HG03460 (cell line): Measurements from ENCODE around the gene GSK3B.

Experiments
- ATAC-seq: cut with Tn5 transposase; IDR thresholded peaks from one replicate; pipeline ENCODE4 v1.9.1; 2021; ENCODE audit not compliant: unreplicated experiment

GSK3B gene

GRCh38 chr3:120093911-120094775 lies at the start of gene GSK3B:
GSK3B (minus strand) TSS chr3:120094447; CDS start chr3:120093434, 1,013 bp downstream.
- ATAC-seq = peak; percentile 24

GRCh38 chr3:120143676-120144075 lies 49.4 kb upstream of the GSK3B start:
- ATAC-seq = no peak

GRCh38 chr3:120142236-120142635 lies 48.0 kb upstream of the GSK3B start:
- ATAC-seq = no peak

GRCh38 chr3:120140098-120140742 lies 46.0 kb upstream of the GSK3B start:
- no peak for ATAC-seq

- no peak for ATAC-seq
These were observed 44.9 kb upstream of the GSK3B start for GRCh38 chr3:120139140-120139539.

- no peak for ATAC-seq
These were observed 43.3 kb upstream of the GSK3B start for GRCh38 chr3:120137548-120137947.

GRCh38 chr3:120130656-120131055 lies 36.4 kb upstream of the GSK3B start:
- ATAC-seq = no peak

- ATAC-seq = no peak
These were observed 35.7 kb upstream of the GSK3B start for GRCh38 chr3:120129718-120130513.

GRCh38 chr3:120129051-120129450 lies 34.8 kb upstream of the GSK3B start:
- no peak for ATAC-seq

GRCh38 chr3:120125992-120126391 lies 31.7 kb upstream of the GSK3B start:
- ATAC-seq = no peak

- no peak for ATAC-seq
These were observed 25.7 kb upstream of the GSK3B start for GRCh38 chr3:120119846-120120510.

GRCh38 chr3:120114981-120115380 lies 20.7 kb upstream of the GSK3B start:
- no peak for ATAC-seq

- no peak for ATAC-seq
These were observed 20.1 kb upstream of the GSK3B start for GRCh38 chr3:120114376-120114775.

- ATAC-seq = no peak
These were observed 19.2 kb upstream of the GSK3B start for GRCh38 chr3:120113128-120114116.

- no peak for ATAC-seq
These were observed 17.7 kb upstream of the GSK3B start for GRCh38 chr3:120111898-120112297.

- no peak for ATAC-seq
These were observed 9.0 kb upstream of the GSK3B start for GRCh38 chr3:120103276-120103675.

GRCh38 chr3:120102674-120103073 lies 8.4 kb upstream of the GSK3B start:
- no peak for ATAC-seq

GRCh38 chr3:120102232-120102631 lies 8.0 kb upstream of the GSK3B start:
- no peak for ATAC-seq

GRCh38 chr3:120101624-120102023 lies 7.4 kb upstream of the GSK3B start:
- ATAC-seq = no peak

- no peak for ATAC-seq
These were observed 6.5 kb upstream of the GSK3B start for GRCh38 chr3:120100711-120101110.
